Measurements from ENCODE around the gene SRXN1.

DNA sequence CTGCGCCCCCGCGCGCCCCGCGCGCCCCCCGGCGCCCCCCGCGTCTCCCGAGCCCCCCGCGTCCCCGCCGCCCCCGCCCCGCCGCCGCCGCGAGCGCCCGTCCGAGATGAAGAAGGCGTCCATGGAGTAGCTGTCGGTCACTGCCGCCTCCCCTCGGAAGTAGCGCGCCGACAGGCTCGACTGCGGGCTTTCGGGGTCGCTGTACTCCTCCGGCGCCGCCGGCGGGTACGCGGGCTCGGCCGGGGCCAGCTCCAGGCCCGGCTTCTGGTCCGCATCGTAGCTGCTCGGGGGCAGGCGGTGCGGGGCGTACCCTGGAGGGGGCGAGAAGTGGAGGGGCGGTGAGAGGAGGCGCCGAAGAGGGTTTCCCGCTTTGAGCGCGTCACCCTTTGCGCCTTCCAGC is 11.2 kb upstream of the SRXN1 start:
- TF ChIP-seq TAF1 (IDR thresholded peaks at IDR 0.05; ENCODE audit: low read depth) (no peak), SMC3 (conservative IDR thresholded peaks at IDR 0.05; ENCODE audit: poor library complexity) (no peak), POLR2AphosphoS5 (IDR thresholded peaks at IDR 0.05) (no peak)
- TF ChIP-seq, protein P1, sequence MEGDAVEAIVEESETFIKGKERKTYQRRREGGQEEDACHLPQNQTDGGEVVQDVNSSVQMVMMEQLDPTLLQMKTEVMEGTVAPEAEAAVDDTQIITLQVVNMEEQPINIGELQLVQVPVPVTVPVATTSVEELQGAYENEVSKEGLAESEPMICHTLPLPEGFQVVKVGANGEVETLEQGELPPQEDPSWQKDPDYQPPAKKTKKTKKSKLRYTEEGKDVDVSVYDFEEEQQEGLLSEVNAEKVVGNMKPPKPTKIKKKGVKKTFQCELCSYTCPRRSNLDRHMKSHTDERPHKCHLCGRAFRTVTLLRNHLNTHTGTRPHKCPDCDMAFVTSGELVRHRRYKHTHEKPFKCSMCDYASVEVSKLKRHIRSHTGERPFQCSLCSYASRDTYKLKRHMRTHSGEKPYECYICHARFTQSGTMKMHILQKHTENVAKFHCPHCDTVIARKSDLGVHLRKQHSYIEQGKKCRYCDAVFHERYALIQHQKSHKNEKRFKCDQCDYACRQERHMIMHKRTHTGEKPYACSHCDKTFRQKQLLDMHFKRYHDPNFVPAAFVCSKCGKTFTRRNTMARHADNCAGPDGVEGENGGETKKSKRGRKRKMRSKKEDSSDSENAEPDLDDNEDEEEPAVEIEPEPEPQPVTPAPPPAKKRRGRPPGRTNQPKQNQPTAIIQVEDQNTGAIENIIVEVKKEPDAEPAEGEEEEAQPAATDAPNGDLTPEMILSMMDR (IDR thresholded peaks at IDR 0.05; ENCODE audit: poor library complexity, severe bottlenecking) = no peak
